ENCODE results near the gene MYO9B. TPM values are rescaled to one million over a fixed set of nuclear protein-coding genes. Genes with fewer than 3 reads are reported as not detected.
A peak's percentile ranks its signal among the peaks of the same experiment; 100 is the strongest.

The MYO9B gene
- total and polyA plus RNA-seq, 9 of the 15 experiments (the other 6 are each of a cell fraction or from before 2014, with no cell fraction given) = 2.4 to 77.6 (median 23.0) TPM

DNA sequence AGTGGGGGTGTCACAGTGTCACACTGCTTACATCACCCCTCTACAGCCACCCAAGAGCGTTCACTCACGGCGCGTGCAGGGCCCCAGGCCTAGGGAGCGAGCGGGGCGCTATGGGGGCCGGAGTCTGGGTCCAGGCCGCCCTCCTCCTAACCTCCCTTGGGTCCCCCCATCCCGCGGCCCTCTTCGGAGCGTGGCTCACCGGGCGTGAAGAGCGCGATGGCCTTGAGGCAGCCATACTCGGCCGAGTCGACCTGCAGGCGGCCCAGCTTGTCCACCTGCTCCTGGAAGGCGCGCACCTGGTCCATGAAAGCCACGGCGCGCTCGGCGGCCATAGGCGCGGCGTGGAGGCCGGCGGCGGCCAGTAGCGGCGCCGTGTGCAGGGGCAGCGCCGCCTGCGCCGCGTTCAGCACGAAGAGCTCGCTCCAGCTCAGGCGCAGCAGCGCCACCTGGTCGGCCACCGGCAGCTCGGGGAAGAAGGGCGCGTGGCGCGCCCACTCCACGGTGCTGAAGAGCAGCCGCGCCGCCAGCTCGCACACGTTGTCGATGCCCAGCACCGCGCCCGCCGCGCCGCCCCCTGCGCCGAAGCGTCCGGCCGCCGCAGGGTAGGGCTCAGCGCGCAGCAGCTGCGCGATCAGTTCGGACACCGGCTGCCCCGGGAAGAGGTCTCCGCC lies 159.9 kb downstream of the MYO9B start (continued):
- no peak for TF ChIP-seq FOXP4 (CRISPR knock-in tag; IDR thresholded peaks at IDR 0.05; ENCODE audit: borderline replicate concordance)
- no peak for TF ChIP-seq SFPQ (IDR thresholded peaks at IDR 0.05; ENCODE audit: low read depth, low read length)
- TF ChIP-seq ZNF778 (CRISPR knock-in tag; IDR thresholded peaks at IDR 0.05) = no peak
- TF ChIP-seq, protein P1, sequence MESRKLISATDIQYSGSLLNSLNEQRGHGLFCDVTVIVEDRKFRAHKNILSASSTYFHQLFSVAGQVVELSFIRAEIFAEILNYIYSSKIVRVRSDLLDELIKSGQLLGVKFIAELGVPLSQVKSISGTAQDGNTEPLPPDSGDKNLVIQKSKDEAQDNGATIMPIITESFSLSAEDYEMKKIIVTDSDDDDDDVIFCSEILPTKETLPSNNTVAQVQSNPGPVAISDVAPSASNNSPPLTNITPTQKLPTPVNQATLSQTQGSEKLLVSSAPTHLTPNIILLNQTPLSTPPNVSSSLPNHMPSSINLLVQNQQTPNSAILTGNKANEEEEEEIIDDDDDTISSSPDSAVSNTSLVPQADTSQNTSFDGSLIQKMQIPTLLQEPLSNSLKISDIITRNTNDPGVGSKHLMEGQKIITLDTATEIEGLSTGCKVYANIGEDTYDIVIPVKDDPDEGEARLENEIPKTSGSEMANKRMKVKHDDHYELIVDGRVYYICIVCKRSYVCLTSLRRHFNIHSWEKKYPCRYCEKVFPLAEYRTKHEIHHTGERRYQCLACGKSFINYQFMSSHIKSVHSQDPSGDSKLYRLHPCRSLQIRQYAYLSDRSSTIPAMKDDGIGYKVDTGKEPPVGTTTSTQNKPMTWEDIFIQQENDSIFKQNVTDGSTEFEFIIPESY (CRISPR knock-in tag; IDR thresholded peaks at IDR 0.05) = 0 out of 2 replicates have a peak, but pooled peaks have one; percentile 11
- TF ChIP-seq PPARD (CRISPR knock-in tag; IDR thresholded peaks at IDR 0.05) = no peak
- TF ChIP-seq ATF1 (CRISPR knock-in tag; IDR thresholded peaks at IDR 0.05) = no peak
- peak; percentile 68 for TF ChIP-seq ATF1 (tag; IDR thresholded peaks at IDR 0.05)
- TF ChIP-seq HOMEZ (CRISPR knock-in tag; IDR thresholded peaks at IDR 0.05) = no peak
